ENCODE results near the gene MRPS25. TPM values are rescaled to one million over a fixed set of nuclear protein-coding genes. Genes with fewer than 3 reads are reported as not detected.

The MRPS25 gene
- polyA plus RNA-seq, 1 donor from 2014 or later, result 74.4 TPM

DNA sequence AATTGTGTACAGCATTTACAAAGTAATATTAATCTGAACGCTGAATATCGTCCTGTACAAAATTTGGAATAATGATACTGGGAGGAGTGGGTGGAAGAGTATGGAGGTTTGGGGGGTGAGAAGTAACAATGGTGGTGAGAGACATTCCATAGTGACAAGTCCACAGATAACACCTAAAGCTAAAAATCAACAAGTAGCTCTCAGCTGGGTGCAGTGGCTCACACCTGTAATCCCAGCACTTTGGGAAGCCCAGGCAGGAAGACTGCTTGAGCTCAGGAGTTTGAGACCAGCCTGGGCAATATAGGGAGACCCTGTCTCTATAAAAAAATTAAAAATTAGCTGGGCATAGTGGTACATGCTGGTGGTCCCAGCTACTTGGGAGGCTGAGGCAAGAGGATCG, 5.1 kb downstream of the MRPS25 start (continued):
- no peak for TF ChIP-seq REST (IDR thresholded peaks at IDR 0.05; ENCODE audit: borderline replicate concordance)
- TF ChIP-seq POLR2AphosphoS5 (IDR thresholded peaks at IDR 0.05), result no peak
- TF ChIP-seq TAF1 (IDR thresholded peaks at IDR 0.05; ENCODE audit: low read depth), result no peak

- Histone ChIP-seq H3F3A (ENCODE audit: insufficient read depth, low read length, poor library complexity, severe bottlenecking) (no peaks in the 10 kb centered on the region), H3K36me3 (ENCODE audit: insufficient read depth, low read length) (peaks cover 4% of the 10 kb centered on the region), H2AFZ (ENCODE audit: low read depth, low read length) (no peak overlapping the region), H3K4me2 (ENCODE audit: low read length) (no peak overlapping the region), H3K9me3 (ENCODE audit: low read length) (no peaks in the 10 kb centered on the region), H4K20me1 (ENCODE audit: insufficient read depth) (no peaks in the 10 kb centered on the region), H3K4me3 (ENCODE audit: low read length) (no peak overlapping the region), H3K27me3 (ENCODE audit: insufficient read depth, low read depth, low read length) (no peaks in the 10 kb centered on the region), H3K27ac (ENCODE audit: low read length) (no peak overlapping the region), H3K79me2 (replicated peaks; ENCODE audit: insufficient read depth, low read length) (no peaks in the 10 kb centered on the region), H3K9ac (ENCODE audit: low read length) (no peak overlapping the region), H3K9me2 (ENCODE audit: insufficient read depth, low read length) (no peaks in the 10 kb centered on the region)
- TF ChIP-seq CTCF (IDR thresholded peaks at IDR 0.05; ENCODE audit: poor library complexity, severe bottlenecking), result no peak
- no peak for TF ChIP-seq SMC3 (conservative IDR thresholded peaks at IDR 0.05; ENCODE audit: poor library complexity)
- no peak for TF ChIP-seq EZH2 (IDR thresholded peaks at IDR 0.05; ENCODE audit: borderline replicate concordance, insufficient read depth, low read length, poor library complexity, severe bottlenecking)
- no peak for TF ChIP-seq TAF1 (IDR thresholded peaks at IDR 0.05; ENCODE audit: low read depth)
- TF ChIP-seq POLR2AphosphoS5 (IDR thresholded peaks at IDR 0.05), result no peak
- no peak for TF ChIP-seq REST (IDR thresholded peaks at IDR 0.05; ENCODE audit: borderline replicate concordance)
- no peak for TF ChIP-seq EP300 (conservative IDR thresholded peaks at IDR 0.05; ENCODE audit: poor library complexity, severe bottlenecking)
- TF ChIP-seq MXI1 (conservative IDR thresholded peaks at IDR 0.05; ENCODE audit: poor library complexity, severe bottlenecking), result no peak
- TF ChIP-seq RAD21 (conservative IDR thresholded peaks at IDR 0.05), result no peak
Observed at GRCh38 chr3:15056676-15057404, 8.3 kb downstream of the MRPS25 start.
